Right lobe of liver (tissue), 6 donors: ENCODE results near the gene MAP3K5. TPM values are rescaled to one million over a fixed set of nuclear protein-coding genes. Genes with fewer than 3 reads are reported as not detected.

Experiments
- ATAC-seq, 4 donors: fragments of 200-7000 bp; cut with Tn5 transposase; one replicate each; pipeline ENCODE4 v1.9.1; 2020; ENCODE audit warnings: mild to moderate bottlenecking in 4 of 4, moderate library complexity in 4 of 4
- DNase-seq, 3 donors: peaks; one replicate each; pipeline ENCODE4 v3.0.0-alpha.2; 2020
- H3K27ac ChIP-seq, 3 donors: fragments of 200-600 bp; one replicate each; pipeline ENCODE4 v1.8.0; 2022
- H3K27me3 ChIP-seq, 2 donors: fragments of 200-600 bp; one replicate each; pipeline ENCODE4 v1.8.0; 2022
- H3K36me3 ChIP-seq, 4 donors: fragments of 200-600 bp; sonication (generic) in 1 of 4; one replicate each; pipeline versions ENCODE4 v1.5.1 to v1.8.0; 2017 to 2022; ENCODE audit warnings: control low read depth in 1 of 4
- H3K4me1 ChIP-seq, 4 donors: fragments of 200-600 bp; sonication (generic) in 1 of 4; one replicate each; pipeline versions ENCODE4 v1.5.1 to v1.8.0; 2017 to 2022; ENCODE audit warnings: control low read depth in 1 of 4
- H3K4me3 ChIP-seq, 3 donors: fragments of 200-600 bp; one replicate each; pipeline ENCODE4 v1.8.0; 2022
- H3K9me3 ChIP-seq, 4 donors: fragments of 200-600 bp; sonication (generic) in 1 of 4; one replicate each; pipeline versions ENCODE4 v1.5.1 to v1.8.0; 2017 to 2022; ENCODE audit warnings: control low read depth in 1 of 4
- CTCF ChIP-seq, 4 donors: fragments of 200-600 bp in 3 of 4; fragments of 450-650 bp in 1 of 4; IDR thresholded peaks; one replicate each; pipeline versions ENCODE4 v1.5.1 to v1.8.0; 2016 to 2022; ENCODE audit warnings: antibody characterized with exemption in 4 of 4, mild to moderate bottlenecking in 2 of 4
- POLR2A ChIP-seq: fragments of 450-650 bp; IDR thresholded peaks from one replicate; pipeline ENCODE4 v1.6.1; 2017; ENCODE audit warnings: antibody characterized with exemption, mild to moderate bottlenecking
- WGBS: methylation state at CpG from one replicate; pipeline ENCODE4 v1.1.6; 2018; ENCODE audit warnings: low coverage, low lambda C conversion rate; ENCODE audit not compliant: insufficient coverage; ENCODE audit errors: missing lambda C conversion rate; 5-methylcytosine and 5-hydroxymethylcytosine counted together
- intact Hi-C, 2 donors: fragments of 100-400 bp; cut with DNase I; formaldehyde crosslinking; loops; one replicate each; pipeline versions ENCODE4 v1.11.2 to v1.14.1; 2022
- total RNA-seq, 6 experiments: library from RNA; depleted of rRNA in 2 of 6; stranded (reverse); fragments of >200 nt in 2 of 6; fragmentation: NEBNext Ultra II Directional in 3 of 6; extraction: Animal tissue kit (Norgen Biotek cat#: 25700) in 3 of 6; gene quantifications; one replicate each; pipeline versions ENCODE4 v1.1.0 to v1.2.4, GENCODE V29; 2016 to 2023
- donor health status: DM: no; HTN: yes; CAD: no.
- donor health status: DM: no; HTN: no; CAD: no.
- donor health status: DM: no; HTN: no; CAD: no.
- donor health status: DM: no; HTN: yes; CAD: no.
- donor health status: DM: no; HTN: yes; CAD: no.

The MAP3K5 gene
- total RNA-seq, 6 experiments from 2014 or later: 5.0 to 10.4 (median 6.9) TPM

- Histone ChIP-seq H3K4me1 (no peaks in the 10 kb centered on the region), H3K27me3 (no peaks in the 10 kb centered on the region), H3K36me3 (no peaks in the 10 kb centered on the region), H3K4me3 (no peak overlapping the region), H3K9me3 (no peaks in the 10 kb centered on the region), H3K27ac (no peak overlapping the region)
- DNase-seq (no peak), ATAC-seq (no peak)
- TF ChIP-seq CTCF (IDR thresholded peaks at IDR 0.05) (no peak), POLR2A (no peak)
- intact Hi-C loops: no loop called here
Observed at GRCh38 chr6:136709429-136709828, 82.8 kb downstream of the MAP3K5 start.

GRCh38 chr6:136706430-136706829, 85.8 kb downstream of the MAP3K5 start:
- WGBS: 91% methylated on average over 5 of the region's 5 CpGs
- Histone ChIP-seq H3K36me3 (no peaks in the 10 kb centered on the region), H3K9me3 (no peaks in the 10 kb centered on the region), H3K27me3 (no peaks in the 10 kb centered on the region), H3K27ac (no peak overlapping the region), H3K4me1 (no peaks in the 10 kb centered on the region), H3K4me3 (no peak overlapping the region)
- no peak for TF ChIP-seq CTCF (IDR thresholded peaks at IDR 0.05)
- no peak for TF ChIP-seq POLR2A
- intact Hi-C loops: no loop called here
- no peak for DNase-seq
- ATAC-seq: no peak

- DNase-seq (no peak), ATAC-seq (no peak)
- H3K27me3 ChIP-seq: no peaks in the 10 kb centered on the region
- TF ChIP-seq POLR2A: no peak
- TF ChIP-seq CTCF (IDR thresholded peaks at IDR 0.05): no peak
- H3K4me1 ChIP-seq: no peaks in the 10 kb centered on the region
- no peak overlapping the region for H3K27ac ChIP-seq
- H3K4me3 ChIP-seq: no peak overlapping the region
- H3K9me3 ChIP-seq: no peaks in the 10 kb centered on the region
- intact Hi-C loops: no loop called here
- H3K36me3 ChIP-seq: no peaks in the 10 kb centered on the region
- 84% methylated on average over 7 of the region's 7 CpGs for WGBS
Observed at GRCh38 chr6:136703331-136703865, 88.9 kb downstream of the MAP3K5 start.

- ATAC-seq (no peak), DNase-seq (no peak)
- Histone ChIP-seq H3K4me3 (no peak overlapping the region), H3K27me3 (no peaks in the 10 kb centered on the region), H3K27ac (no peak overlapping the region), H3K36me3 (no peaks in the 10 kb centered on the region), H3K9me3 (no peaks in the 10 kb centered on the region), H3K4me1 (peaks cover 0 to 9% (median 0%) of the 10 kb centered on the region in 4 donors)
- TF ChIP-seq POLR2A: no peak
- TF ChIP-seq CTCF (IDR thresholded peaks at IDR 0.05): no peak
- WGBS: 77% methylated on average over 2 of the region's 3 CpGs
- intact Hi-C loops: no loop called here
Observed at GRCh38 chr6:136701045-136701444, 91.2 kb downstream of the MAP3K5 start.

GRCh38 chr6:136699358-136699757, 92.9 kb downstream of the MAP3K5 start:
- no peaks in the 10 kb centered on the region for H3K9me3 ChIP-seq
- no peak for ATAC-seq
- no peak overlapping the region for H3K4me3 ChIP-seq
- H3K27ac ChIP-seq: no peak overlapping the region
- intact Hi-C loops: no loop called here
- WGBS: 81% methylated on average over 5 of the region's 5 CpGs
- no peaks in the 10 kb centered on the region for H3K27me3 ChIP-seq
- H3K36me3 ChIP-seq: no peaks in the 10 kb centered on the region
- H3K4me1 ChIP-seq: peaks cover 0 to 15% (median 0%) of the 10 kb centered on the region in 4 donors
- TF ChIP-seq POLR2A: no peak
- TF ChIP-seq CTCF (IDR thresholded peaks at IDR 0.05): no peak
- DNase-seq: no peak
